ENCODE data around the gene ACSL3.
A peak's percentile ranks its signal among the peaks of the same experiment; 100 is the strongest.

ACSL3 gene

GRCh38 chr2:222942561-222942960 is 81.7 kb downstream of the ACSL3 start:
- no peak for DNase-seq (ENCODE audit: low spot score)

- DNase-seq (ENCODE audit: low spot score) = no peak
Observed at GRCh38 chr2:222942977-222943376, 82.1 kb downstream of the ACSL3 start.

- peak; percentile 5 for DNase-seq (ENCODE audit: low spot score)
Observed at GRCh38 chr2:222943820-222944219, 83.0 kb downstream of the ACSL3 start.

GRCh38 chr2:222944552-222944951 is 83.7 kb downstream of the ACSL3 start:
- DNase-seq (ENCODE audit: low spot score) = no peak

- no peak for DNase-seq (ENCODE audit: low spot score)
Observed at GRCh38 chr2:222944971-222945740, 84.3 kb downstream of the ACSL3 start.

GRCh38 chr2:222945887-222946286 is 85.1 kb downstream of the ACSL3 start:
- DNase-seq (ENCODE audit: low spot score) = no peak

GRCh38 chr2:222946700-222947287 is 86.0 kb downstream of the ACSL3 start:
- no peak for DNase-seq (ENCODE audit: low spot score)

- no peak for DNase-seq (ENCODE audit: low spot score)
Observed at GRCh38 chr2:222949073-222949472, 88.2 kb downstream of the ACSL3 start.

GRCh38 chr2:222949690-222950323 is 89.0 kb downstream of the ACSL3 start:
- DNase-seq (ENCODE audit: low spot score) = no peak

- DNase-seq (ENCODE audit: low spot score) = peak; percentile 71
Observed at GRCh38 chr2:222950638-222951285, 89.9 kb downstream of the ACSL3 start.

- DNase-seq (ENCODE audit: low spot score) = no peak
Observed at GRCh38 chr2:222952204-222952603, 91.4 kb downstream of the ACSL3 start.

GRCh38 chr2:222955008-222955407 is 94.2 kb downstream of the ACSL3 start:
- DNase-seq (ENCODE audit: low spot score) = no peak

- peak; percentile 93 for DNase-seq (ENCODE audit: low spot score)
Observed at GRCh38 chr2:222959358-222959757, 98.5 kb downstream of the ACSL3 start.

- DNase-seq (ENCODE audit: low spot score) = peak; percentile 35
Observed at GRCh38 chr2:222960126-222960525, 99.3 kb downstream of the ACSL3 start.

- no peak for DNase-seq (ENCODE audit: low spot score)
Observed at GRCh38 chr2:222963641-222964040, 102.8 kb downstream of the ACSL3 start.

- DNase-seq (ENCODE audit: low spot score) = no peak
Observed at GRCh38 chr2:222964376-222965031, 103.7 kb downstream of the ACSL3 start.

- DNase-seq (ENCODE audit: low spot score) = no peak
Observed at GRCh38 chr2:222965555-222965954, 104.7 kb downstream of the ACSL3 start.

- no peak for DNase-seq (ENCODE audit: low spot score)
Observed at GRCh38 chr2:222968550-222969155, 107.8 kb downstream of the ACSL3 start.

GRCh38 chr2:222969491-222969890 is 108.7 kb downstream of the ACSL3 start:
- DNase-seq (ENCODE audit: low spot score) = no peak

GRCh38 chr2:222972420-222972819 is 111.6 kb downstream of the ACSL3 start:
- no peak for DNase-seq (ENCODE audit: low spot score)

GRCh38 chr2:222973237-222973636 is 112.4 kb downstream of the ACSL3 start:
- DNase-seq (ENCODE audit: low spot score) = no peak

- no peak for DNase-seq (ENCODE audit: low spot score)
Observed at GRCh38 chr2:222973733-222974132, 112.9 kb downstream of the ACSL3 start.

All from AG08395 (cell line).